ENCODE results near the gene TRIM24. TPM values are rescaled to one million over a fixed set of nuclear protein-coding genes. Genes with fewer than 3 reads are reported as not detected.

The TRIM24 gene
- total RNA-seq, 4 donors from 2014 or later: 12.1 to 26.9 (median 19.6) TPM

DNA sequence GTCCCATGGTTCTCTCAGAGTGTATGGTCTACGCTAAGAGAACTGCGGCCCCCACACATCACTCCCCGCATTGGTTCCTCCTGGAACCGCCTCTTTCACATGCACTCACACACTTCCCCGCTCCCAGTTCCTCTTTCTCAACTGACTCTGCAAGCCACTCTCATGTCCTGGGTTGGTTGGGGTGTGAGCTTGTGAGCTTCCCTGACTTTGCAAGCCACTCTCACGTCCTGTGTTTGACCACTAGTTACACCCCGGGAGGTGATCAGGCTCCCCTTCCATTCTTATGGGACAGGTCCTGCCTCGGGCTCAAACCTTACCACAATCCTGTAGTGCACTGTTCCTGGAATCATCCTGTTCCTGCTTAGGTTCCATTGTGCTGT lies 105.0 kb downstream of the TRIM24 start:
- H3K9me3 ChIP-seq: peaks cover 29 to 35% of the 10 kb centered on the region in 2 donors
- DNase-seq: no peak
- no peak overlapping the region for H3K27ac ChIP-seq
- no peak overlapping the region for H3K4me3 ChIP-seq
- TF ChIP-seq POLR2A (IDR thresholded peaks at IDR 0.05): no peak
- TF ChIP-seq EP300 (IDR thresholded peaks at IDR 0.05; ENCODE audit: low read depth): no peak
- TF ChIP-seq CTCF (IDR thresholded peaks at IDR 0.05): no peak
- no peak for TF ChIP-seq POLR2AphosphoS5 (IDR thresholded peaks at IDR 0.05)
- H3K4me1 ChIP-seq: no peaks in the 10 kb centered on the region
- H3K36me3 ChIP-seq: peaks cover 0 to 95% (median 39%) of the 10 kb centered on the region in 4 donors
- WGBS, 2 donors (ENCODE audit: low coverage in 1 of 2): 94 to 100% methylated on average over 5 to 8 of the region's 8 CpGs
- H3K27me3 ChIP-seq: no peaks in the 10 kb centered on the region
- in situ Hi-C loops (cut with MboI; ENCODE audit: low pct_ligation_motif_present in 1 of 4, low pct_unique_long_range_greater_than_20kb in 1 of 4, low sequenced_read_pairs in 3 of 4) (no loop called here), intact Hi-C loops (cut with DNase I; ENCODE audit: low total_unique reads) (no loop called here)

DNA sequence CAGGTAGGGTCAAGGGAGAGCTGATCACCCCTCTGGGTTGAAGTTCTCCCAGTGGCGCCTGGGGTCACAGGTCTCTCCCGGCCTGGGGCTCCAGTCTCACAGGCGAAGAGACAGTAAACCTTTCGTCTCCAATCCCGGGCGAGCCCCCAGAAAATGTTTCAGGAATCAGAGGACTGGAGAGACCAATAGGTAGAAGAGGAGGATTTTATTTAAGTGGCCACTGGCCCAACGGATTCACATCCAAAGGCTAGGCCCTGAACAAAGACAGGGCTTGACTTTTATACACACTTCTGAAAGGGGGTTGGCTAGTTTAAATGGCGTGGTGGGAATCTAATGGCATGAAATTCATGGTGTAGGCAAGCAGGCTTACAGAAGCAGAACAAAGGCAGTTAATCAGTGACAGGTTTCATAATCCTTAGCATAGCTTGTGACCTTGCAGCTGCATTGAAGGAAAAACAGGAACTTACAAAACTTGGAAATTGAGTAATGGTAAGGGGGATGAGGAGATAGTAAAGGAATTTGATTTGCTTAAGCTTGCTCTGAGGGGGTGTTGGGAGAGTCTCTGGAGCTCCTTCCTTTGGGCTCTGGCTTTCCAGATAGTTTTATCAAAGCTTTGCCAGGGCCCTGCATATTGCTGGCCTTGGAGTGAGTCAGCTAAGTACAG lies 105.5 kb downstream of the TRIM24 start:
- DNase-seq: no peak
- H3K4me3 ChIP-seq: no peak overlapping the region
- H3K4me1 ChIP-seq: no peaks in the 10 kb centered on the region
- H3K9me3 ChIP-seq: peaks cover 29 to 35% of the 10 kb centered on the region in 2 donors
- no peak overlapping the region for H3K27ac ChIP-seq
- no peaks in the 10 kb centered on the region for H3K27me3 ChIP-seq
- intact Hi-C loops (cut with DNase I; ENCODE audit: low total_unique reads): no loop called here
- peaks cover 0 to 93% (median 38%) of the 10 kb centered on the region in 4 donors for H3K36me3 ChIP-seq
- in situ Hi-C loops (cut with MboI; ENCODE audit: low pct_ligation_motif_present in 1 of 4, low pct_unique_long_range_greater_than_20kb in 1 of 4, low sequenced_read_pairs in 3 of 4): no loop called here
- 96 to 100% methylated on average over 2 to 8 of the region's 8 CpGs for WGBS, 2 donors (ENCODE audit: low coverage in 1 of 2)
- TF ChIP-seq CTCF (IDR thresholded peaks at IDR 0.05) (no peak), POLR2AphosphoS5 (IDR thresholded peaks at IDR 0.05) (no peak), EP300 (IDR thresholded peaks at IDR 0.05; ENCODE audit: low read depth) (no peak), POLR2A (IDR thresholded peaks at IDR 0.05) (no peak)

- Histone ChIP-seq H3K27ac (no peak overlapping the region), H3K4me1 (no peaks in the 10 kb centered on the region), H3K9me3 (peaks cover 24 to 26% of the 10 kb centered on the region in 2 donors), H3K27me3 (no peaks in the 10 kb centered on the region), H3K4me3 (no peak overlapping the region), H3K36me3 (peaks cover 0 to 86% (median 35%) of the 10 kb centered on the region in 4 donors)
- intact Hi-C loops (cut with DNase I; ENCODE audit: low total_unique reads) (no loop called here), in situ Hi-C loops (cut with MboI; ENCODE audit: low pct_ligation_motif_present in 1 of 4, low pct_unique_long_range_greater_than_20kb in 1 of 4, low sequenced_read_pairs in 3 of 4) (no loop called here)
- no peak for DNase-seq
- no peak for TF ChIP-seq CTCF (IDR thresholded peaks at IDR 0.05)
- TF ChIP-seq POLR2A (IDR thresholded peaks at IDR 0.05): no peak
- TF ChIP-seq EP300 (IDR thresholded peaks at IDR 0.05; ENCODE audit: low read depth): no peak
- no peak for TF ChIP-seq POLR2AphosphoS5 (IDR thresholded peaks at IDR 0.05)
- WGBS, 2 donors (ENCODE audit: low coverage in 1 of 2): 94% methylated on average over 2 of the region's 2 CpGs
These were observed 108.6 kb downstream of the TRIM24 start for GRCh38 chr7:138568655-138569054.

DNA sequence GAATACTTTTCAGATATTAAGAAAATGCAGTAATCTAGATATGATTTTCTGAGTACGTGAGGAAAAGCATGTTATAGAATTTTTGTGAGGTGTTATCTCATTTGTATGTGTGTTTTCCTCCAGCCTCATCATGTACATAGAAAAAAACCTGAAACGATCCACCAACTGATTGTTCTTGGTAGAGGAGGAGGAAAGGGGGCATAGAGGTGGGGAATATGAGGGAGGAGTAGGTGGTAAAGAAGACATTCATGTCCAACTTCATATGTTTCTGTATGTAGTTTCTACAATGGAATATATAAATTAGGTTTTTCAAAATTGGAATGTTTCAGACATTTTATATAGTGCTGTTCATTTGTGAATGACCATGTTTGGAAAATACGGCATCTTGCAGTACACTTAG lies 109.4 kb downstream of the TRIM24 start:
- Histone ChIP-seq H3K4me3 (no peak overlapping the region), H3K4me1 (no peaks in the 10 kb centered on the region), H3K9me3 (peaks cover 22% of the 10 kb centered on the region in 2 donors), H3K27me3 (no peaks in the 10 kb centered on the region), H3K27ac (no peak overlapping the region), H3K36me3 (peaks cover 0 to 85% (median 34%) of the 10 kb centered on the region in 4 donors)
- DNase-seq: no peak
- intact Hi-C loops (cut with DNase I; ENCODE audit: low total_unique reads) (no loop called here), in situ Hi-C loops (cut with MboI; ENCODE audit: low pct_ligation_motif_present in 1 of 4, low pct_unique_long_range_greater_than_20kb in 1 of 4, low sequenced_read_pairs in 3 of 4) (no loop called here)
- 96% methylated on average over 3 of the region's 3 CpGs for WGBS, 2 donors (ENCODE audit: low coverage in 1 of 2)
- TF ChIP-seq CTCF (IDR thresholded peaks at IDR 0.05) (no peak), EP300 (IDR thresholded peaks at IDR 0.05; ENCODE audit: low read depth) (no peak), POLR2AphosphoS5 (IDR thresholded peaks at IDR 0.05) (no peak), POLR2A (IDR thresholded peaks at IDR 0.05) (no peak)
